HG02571 (cell line): ENCODE data around the gene CDH4.

Experiments
- ATAC-seq: cut with Tn5 transposase; IDR thresholded peaks from one replicate; pipeline ENCODE4 v1.9.1; 2021; ENCODE audit warnings: mild to moderate bottlenecking, moderate library complexity; ENCODE audit not compliant: unreplicated experiment

The CDH4 gene

GRCh38 chr20:61754976-61755778, 503.1 kb downstream of the CDH4 start:
- no peak for ATAC-seq

GRCh38 chr20:61755971-61756845, 504.1 kb downstream of the CDH4 start:
- ATAC-seq: no peak

GRCh38 chr20:61756966-61757677, 505.1 kb downstream of the CDH4 start:
- ATAC-seq: no peak

DNA sequence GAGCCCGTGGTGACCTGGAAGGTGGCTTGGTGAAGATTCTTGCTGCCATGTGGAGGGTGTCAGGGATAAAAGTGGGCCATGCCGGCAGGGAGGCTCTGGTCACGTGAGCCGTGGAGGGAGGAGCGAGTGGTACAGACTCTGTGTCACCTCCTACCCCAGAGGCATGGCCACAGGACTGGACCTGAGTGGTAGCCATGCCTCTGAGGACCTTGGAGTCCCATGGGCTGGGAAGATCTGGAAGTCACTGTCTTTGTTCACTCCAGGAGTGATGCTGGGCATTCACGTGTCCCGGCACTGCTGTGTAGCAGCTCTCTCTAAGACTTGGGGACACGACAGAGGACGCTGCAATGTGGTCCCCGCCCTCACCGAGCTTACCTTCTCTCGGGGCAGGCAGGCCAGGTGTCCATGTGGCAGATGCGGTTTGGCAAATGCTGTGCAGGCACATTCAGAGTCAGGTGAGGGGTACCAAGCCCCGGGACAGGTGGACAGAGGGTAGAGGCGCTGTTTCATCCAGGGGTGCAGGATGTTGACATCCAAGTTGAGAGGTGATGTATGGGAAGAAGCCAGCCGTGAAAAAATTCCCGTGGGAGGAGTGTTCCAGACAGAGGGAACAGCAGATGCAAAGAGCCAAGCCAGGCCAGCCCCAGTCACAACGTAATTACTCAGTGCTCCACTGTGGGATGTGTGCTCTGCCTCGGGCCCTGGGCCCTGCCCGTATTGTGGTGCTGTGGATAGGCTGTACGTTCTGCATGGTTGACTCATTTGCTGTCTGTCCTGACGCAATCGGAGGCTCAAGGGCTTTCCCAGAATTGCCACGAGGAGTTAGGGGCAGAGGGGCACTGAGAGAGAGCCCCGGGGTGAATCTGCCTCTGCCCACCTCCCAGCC, 505.9 kb downstream of the CDH4 start:
- ATAC-seq: no peak

DNA sequence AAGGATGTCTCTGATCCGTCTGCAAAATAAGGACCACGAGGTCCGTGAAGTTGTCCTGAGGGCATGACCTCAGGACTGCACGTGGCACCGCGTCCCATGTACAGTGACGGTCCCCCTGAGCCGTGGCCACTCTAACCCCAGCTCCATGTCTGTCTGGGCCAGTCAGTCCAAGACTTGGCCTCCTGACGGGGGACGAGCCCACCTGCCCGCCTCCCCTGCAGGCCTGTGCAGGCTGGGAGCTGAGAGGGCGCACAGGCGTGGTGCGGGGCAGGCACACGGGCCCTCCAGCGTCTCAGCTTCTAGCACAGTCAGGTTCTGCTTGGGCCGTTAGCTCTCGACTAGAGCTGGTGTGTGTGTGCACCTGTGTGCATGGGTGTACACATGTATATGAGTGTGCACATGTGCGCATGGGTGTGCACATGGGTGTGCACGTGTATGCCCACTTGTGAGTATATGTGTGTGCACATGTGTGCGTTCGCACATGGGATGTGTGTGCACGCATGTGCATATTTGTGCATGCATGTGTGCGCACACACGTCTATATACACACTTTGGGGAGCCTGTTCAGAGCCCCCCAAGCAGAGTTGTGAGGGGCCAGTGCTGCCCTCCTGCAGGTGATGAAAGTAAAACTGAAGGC, 506.6 kb downstream of the CDH4 start:
- no peak for ATAC-seq

- no peak for ATAC-seq
Observed at GRCh38 chr20:61759286-61760065, 507.4 kb downstream of the CDH4 start.

GRCh38 chr20:61760321-61760720, 508.3 kb downstream of the CDH4 start:
- no peak for ATAC-seq

GRCh38 chr20:61760731-61761130, 508.7 kb downstream of the CDH4 start:
- ATAC-seq: no peak

GRCh38 chr20:61761453-61762166, 509.5 kb downstream of the CDH4 start:
- no peak for ATAC-seq

GRCh38 chr20:61762167-61762710, 510.2 kb downstream of the CDH4 start:
- ATAC-seq: no peak

GRCh38 chr20:61762886-61763739, 511.1 kb downstream of the CDH4 start:
- ATAC-seq: no peak

- no peak for ATAC-seq
Observed at GRCh38 chr20:61763740-61764400, 511.8 kb downstream of the CDH4 start.

DNA sequence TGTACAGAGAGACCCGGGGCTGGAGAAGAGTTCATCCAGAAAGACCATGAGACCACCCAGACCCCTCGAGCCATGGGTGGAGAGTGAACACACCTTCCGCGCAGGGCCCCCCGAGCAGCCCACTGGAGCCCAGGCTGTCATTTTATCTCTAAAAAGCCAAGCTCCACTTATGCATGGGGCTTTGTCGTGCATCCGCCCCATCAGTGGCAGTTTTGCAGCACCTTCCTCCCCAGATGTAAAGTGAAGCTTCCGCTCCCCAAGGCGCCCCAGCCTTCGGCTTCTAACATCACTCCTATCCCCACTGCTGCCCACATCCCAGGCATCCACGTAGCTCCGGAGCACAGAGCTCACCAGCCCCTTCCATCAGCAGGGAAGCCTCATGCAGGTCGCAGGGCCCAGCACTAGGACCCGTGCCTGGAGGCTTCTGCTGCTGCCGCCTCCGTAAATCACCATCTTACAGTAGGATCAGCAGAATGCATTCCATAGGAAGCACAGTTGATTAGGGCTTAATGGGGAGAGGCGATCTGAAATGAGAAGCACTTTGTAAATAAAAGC, 512.5 kb downstream of the CDH4 start:
- no peak for ATAC-seq

DNA sequence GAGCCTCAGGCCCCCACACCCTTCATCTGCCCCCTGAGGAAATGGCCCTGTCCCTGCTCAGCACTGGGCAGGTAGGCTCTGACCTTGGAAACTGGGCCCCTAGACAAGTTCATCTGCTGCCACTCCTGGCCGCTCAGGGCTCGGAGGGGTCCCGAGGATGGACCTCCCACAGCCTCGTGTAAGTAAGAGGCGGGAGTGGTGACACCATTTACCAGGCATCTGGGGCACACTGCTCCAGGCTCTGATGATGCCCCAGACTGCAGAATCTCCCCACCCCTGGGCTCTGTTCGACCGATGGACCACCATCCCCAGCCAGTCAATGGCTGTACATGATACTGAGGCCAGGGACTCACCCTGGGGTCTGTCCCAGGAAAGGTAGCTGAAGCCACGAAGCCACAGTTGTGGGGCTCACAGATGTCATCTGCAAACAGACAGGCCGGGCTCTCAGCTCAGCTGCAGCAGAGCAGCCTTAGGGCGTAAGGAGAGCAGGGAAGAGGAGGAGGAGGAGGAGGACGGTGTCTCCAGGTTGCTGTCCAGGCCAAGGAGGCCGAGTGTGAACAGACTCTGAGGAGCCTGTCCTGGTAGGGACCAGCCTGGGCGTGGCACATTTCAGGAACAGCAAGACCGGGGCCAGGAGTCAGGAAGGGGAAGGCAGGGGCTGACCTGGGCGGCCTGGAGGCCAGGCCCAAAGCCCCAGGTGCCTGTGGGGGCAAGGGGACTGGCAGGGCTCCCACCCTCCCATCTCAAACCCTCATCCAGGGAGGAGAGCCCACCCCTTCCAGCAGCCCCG, 513.2 kb downstream of the CDH4 start:
- ATAC-seq: no peak

- ATAC-seq: no peak
Observed at GRCh38 chr20:61765871-61766654, 514.0 kb downstream of the CDH4 start.
